Brain microvascular endothelial cell (primary cell): ENCODE results near the gene PCDHGC4.
A peak's percentile ranks its signal among the peaks of the same experiment; 100 is the strongest.

ENCODE experiments used
- DNase-seq: peaks from one replicate; pipeline ENCODE4 v3.0.0-alpha.2; 2020
- H3K27ac ChIP-seq: fragments of 250-450 bp; sonication (Bioruptor Pico); 2 replicates; pipeline ENCODE4 v1.5.1; 2020; ENCODE audit warnings: mild to moderate bottlenecking, moderate library complexity
- H3K27me3 ChIP-seq: fragments of 250-450 bp; sonication (Bioruptor Pico); replicated peaks from 2 replicates; pipeline ENCODE4 v1.5.1; 2020; ENCODE audit warnings: mild to moderate bottlenecking
- H3K36me3 ChIP-seq: fragments of 250-450 bp; sonication (Bioruptor Pico); replicated peaks from 2 replicates; pipeline ENCODE4 v1.5.1; 2020; ENCODE audit warnings: mild to moderate bottlenecking
- H3K4me3 ChIP-seq: 2 replicates; pipeline ENCODE4 v1.5.1; 2011; ENCODE audit warnings: low read depth, mild to moderate bottlenecking, control low read depth, low read length, moderate library complexity
- in situ Hi-C: cut with HindIII; loops from 2 replicates; pipeline ENCODE4 v1.10.0; 2017; ENCODE audit warnings: low sequenced_read_pairs, low pct_ligation_motif_present
- TF ChIP-seq, protein P1 (sequence below): IDR thresholded peaks from 2 replicates; pipeline ENCODE4 v1.5.1; 2011; ENCODE audit warnings: low read depth, mild to moderate bottlenecking, moderate library complexity, low read length, control low read depth, inconsistent platforms; ENCODE audit errors: missing control alignments

Gene PCDHGC4

DNA sequence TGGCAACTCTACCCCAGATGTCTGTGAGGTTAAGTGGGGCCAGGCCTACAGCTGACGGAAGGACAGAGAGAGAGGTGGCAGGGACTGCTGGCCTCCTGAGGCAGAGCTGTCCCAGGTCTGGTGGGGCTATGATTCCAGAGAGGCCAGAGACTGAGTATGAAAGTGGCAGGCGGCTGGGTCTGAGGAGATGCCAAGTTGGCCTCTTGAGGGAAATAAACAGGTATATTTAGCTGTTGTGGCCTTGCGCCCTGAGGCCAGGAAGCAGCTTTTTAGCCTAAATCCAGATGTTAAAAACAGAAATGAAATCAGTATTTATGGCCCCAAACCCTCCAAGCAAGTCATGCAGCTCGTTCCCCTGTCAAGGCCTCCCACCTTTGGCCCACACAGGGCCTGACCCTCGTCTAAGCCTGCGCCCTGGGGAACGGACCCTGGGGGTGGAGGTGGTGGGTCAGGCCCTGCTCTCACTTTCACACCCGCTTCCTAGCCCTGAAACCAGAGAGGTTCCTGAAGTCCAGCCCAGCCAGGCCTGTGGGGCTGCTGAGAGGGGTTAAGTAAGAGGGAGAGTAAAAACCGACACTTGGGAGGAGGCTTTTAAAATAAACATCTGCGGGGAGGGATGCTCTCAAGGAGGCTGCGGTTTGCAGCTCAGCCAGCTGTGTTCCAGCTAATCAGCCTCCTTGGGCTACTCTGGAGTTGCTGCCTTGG, 22.7 kb downstream of the PCDHGC4 start:
- peaks cover 14% of the 10 kb centered on the region for H3K36me3 ChIP-seq
- peak overlapping the region; percentile 84 for H3K27ac ChIP-seq
- H3K4me3 ChIP-seq = no peak overlapping the region
- TF ChIP-seq, protein P1, sequence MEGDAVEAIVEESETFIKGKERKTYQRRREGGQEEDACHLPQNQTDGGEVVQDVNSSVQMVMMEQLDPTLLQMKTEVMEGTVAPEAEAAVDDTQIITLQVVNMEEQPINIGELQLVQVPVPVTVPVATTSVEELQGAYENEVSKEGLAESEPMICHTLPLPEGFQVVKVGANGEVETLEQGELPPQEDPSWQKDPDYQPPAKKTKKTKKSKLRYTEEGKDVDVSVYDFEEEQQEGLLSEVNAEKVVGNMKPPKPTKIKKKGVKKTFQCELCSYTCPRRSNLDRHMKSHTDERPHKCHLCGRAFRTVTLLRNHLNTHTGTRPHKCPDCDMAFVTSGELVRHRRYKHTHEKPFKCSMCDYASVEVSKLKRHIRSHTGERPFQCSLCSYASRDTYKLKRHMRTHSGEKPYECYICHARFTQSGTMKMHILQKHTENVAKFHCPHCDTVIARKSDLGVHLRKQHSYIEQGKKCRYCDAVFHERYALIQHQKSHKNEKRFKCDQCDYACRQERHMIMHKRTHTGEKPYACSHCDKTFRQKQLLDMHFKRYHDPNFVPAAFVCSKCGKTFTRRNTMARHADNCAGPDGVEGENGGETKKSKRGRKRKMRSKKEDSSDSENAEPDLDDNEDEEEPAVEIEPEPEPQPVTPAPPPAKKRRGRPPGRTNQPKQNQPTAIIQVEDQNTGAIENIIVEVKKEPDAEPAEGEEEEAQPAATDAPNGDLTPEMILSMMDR = no peak
- DNase-seq = peak; percentile 64
- in situ Hi-C loops = loop anchor here (25.0 kb wide), 1 partner anchor 95 kb away; the partner anchor contains the start of genes PCDHGA10, PCDHGA11, PCDHGA9 and PCDHGB6
- H3K27me3 ChIP-seq = no peaks in the 10 kb centered on the region

DNA sequence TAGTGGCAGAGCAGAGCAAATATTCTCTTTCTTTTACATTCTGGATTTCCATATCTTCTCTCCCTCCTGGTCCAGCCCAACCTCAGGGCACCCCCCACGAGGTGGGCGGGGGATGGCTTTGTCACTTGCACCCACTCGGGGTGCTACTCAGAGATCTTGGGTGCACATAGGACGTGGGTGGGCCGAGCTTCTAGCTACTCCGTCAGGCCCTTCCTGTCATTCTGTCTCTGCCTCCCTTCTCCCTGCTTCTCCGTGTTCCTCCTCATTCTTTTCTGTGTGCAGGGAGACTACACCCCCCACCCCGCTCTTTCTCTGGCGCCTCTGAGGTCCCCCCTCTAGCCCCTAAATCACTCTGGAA, 23.6 kb downstream of the PCDHGC4 start:
- Histone ChIP-seq H3K4me3 (peak overlapping the region; percentile 30), H3K36me3 (peaks cover 14% of the 10 kb centered on the region), H3K27ac (peak overlapping the region; percentile 84), H3K27me3 (no peaks in the 10 kb centered on the region)
- TF ChIP-seq, protein P1 = no peak
- in situ Hi-C loops = loop anchor here (25.0 kb wide), 1 partner anchor 96 kb away; the partner anchor contains the start of genes PCDHGA10, PCDHGA11, PCDHGA9 and PCDHGB6
- DNase-seq = peak; percentile 34

DNA sequence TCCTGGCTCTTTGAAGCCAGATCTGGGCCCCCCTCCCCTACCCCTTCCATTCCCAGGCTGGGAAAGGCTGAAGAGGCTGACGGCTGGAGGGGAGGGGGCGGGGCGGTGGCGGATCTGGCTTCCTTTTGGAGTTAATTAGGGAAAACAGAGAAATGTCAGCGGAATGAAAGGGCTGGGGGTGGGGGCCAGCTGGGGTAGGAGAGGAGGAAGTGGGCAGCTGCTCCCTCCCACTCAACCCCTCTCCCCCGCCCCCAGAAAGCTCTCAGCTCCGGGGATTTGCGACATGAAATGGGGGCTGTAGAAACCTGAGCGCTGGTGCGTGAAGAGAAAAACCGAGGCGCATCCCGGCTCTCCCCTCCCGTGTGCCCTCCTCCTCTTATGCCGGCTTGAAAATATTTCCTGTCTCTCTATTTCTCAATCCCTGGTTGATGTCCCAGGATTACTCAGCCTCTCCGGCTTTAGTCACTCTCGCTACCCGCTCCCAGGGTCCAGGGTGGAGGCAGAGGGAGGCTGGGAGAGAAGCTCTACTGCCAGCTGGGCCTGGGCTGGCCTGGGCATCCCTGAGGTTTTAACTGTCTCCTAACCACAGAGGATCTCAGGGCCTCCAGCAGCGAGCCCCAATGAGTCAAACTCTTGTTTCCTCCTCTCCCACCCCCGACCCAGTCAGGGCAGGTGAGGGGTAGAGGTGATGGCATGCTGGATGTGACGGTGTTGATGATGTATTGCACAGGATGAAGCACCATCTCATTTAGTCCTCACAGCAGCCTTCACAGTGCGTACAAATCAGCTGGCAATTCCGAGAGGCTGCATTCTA, 24.2 kb downstream of the PCDHGC4 start:
- DNase-seq = peak; percentile 88
- TF ChIP-seq, protein P1 = no peak
- Histone ChIP-seq H3K27me3 (no peaks in the 10 kb centered on the region), H3K36me3 (peaks cover 14% of the 10 kb centered on the region), H3K4me3 (peak overlapping the region; percentile 30), H3K27ac (peak overlapping the region; percentile 84)
- in situ Hi-C loops = loop anchor here (25.0 kb wide), 1 partner anchor 97 kb away; the partner anchor contains the start of genes PCDHGA10, PCDHGA11, PCDHGA9 and PCDHGB6

DNA sequence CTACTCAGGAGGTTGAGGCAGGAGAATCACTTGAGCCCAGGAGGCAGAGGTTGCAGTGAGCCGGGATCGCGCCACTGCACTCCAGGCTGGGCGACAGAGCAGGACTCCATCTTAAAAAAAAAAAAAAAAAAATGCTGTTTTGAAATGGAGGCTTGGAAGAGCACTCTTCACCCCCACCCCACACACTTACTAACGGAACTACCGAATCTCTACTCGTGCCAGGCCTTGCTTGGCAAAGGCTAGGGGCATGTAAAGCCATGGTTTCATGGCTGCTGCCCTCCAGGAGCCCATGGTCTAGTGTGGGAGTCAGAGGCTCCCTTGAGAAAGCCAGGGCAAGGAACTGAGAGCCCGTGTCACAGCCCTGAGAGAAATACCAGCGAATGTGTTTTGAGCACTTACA, 25.3 kb downstream of the PCDHGC4 start:
- H3K27me3 ChIP-seq = no peaks in the 10 kb centered on the region
- DNase-seq = no peak
- no peak overlapping the region for H3K27ac ChIP-seq
- TF ChIP-seq, protein P1 = no peak
- H3K36me3 ChIP-seq = peaks cover 14% of the 10 kb centered on the region
- in situ Hi-C loops = loop anchor here (25.0 kb wide), 1 partner anchor 98 kb away; the partner anchor contains the start of genes PCDHGA10, PCDHGA11, PCDHGA9 and PCDHGB6
- no peak overlapping the region for H3K4me3 ChIP-seq

DNA sequence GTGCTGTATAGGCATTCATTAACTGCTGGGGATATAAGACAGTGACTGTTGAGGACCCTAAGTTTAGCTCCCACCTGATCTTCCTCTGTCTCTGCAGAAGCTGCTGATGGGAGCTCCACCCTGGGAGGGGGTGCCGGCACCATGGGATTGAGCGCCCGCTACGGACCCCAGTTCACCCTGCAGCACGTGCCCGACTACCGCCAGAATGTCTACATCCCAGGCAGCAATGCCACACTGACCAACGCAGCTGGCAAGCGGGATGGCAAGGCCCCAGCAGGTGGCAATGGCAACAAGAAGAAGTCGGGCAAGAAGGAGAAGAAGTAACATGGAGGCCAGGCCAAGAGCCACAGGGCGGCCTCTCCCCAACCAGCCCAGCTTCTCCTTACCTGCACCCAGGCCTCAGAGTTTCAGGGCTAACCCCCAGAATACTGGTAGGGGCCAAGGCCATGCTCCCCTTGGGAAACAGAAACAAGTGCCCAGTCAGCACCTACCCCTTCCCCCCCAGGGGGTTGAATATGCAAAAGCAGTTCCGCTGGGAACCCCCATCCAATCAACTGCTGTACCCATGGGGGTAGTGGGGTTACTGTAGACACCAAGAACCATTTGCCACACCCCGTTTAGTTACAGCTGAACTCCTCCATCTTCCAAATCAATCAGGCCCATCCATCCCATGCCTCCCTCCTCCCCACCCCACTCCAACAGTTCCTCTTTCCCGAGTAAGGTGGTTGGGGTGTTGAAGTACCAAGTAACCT, 26.2 kb downstream of the PCDHGC4 start:
- Histone ChIP-seq H3K4me3 (no peak overlapping the region), H3K27ac (no peak overlapping the region), H3K27me3 (no peaks in the 10 kb centered on the region), H3K36me3 (peaks cover 14% of the 10 kb centered on the region)
- no peak for DNase-seq
- in situ Hi-C loops = loop anchor here (25.0 kb wide), 1 partner anchor 99 kb away; the partner anchor contains the start of genes PCDHGA10, PCDHGA11, PCDHGA9 and PCDHGB6
- TF ChIP-seq, protein P1 = no peak
